HG03354 (cell line): ENCODE results near the gene CNTNAP3B.
"Not testable (repeated sequence)": the region's sequence is repeated elsewhere in the genome, so short reads cannot be mapped to it uniquely, and the experiment has no call there.

ENCODE experiments used
- ATAC-seq: cut with Tn5 transposase; IDR thresholded peaks from one replicate; pipeline ENCODE4 v1.9.1; 2021; ENCODE audit warnings: mild to moderate bottlenecking; ENCODE audit not compliant: unreplicated experiment, poor library complexity, severe bottlenecking

CNTNAP3B gene

DNA sequence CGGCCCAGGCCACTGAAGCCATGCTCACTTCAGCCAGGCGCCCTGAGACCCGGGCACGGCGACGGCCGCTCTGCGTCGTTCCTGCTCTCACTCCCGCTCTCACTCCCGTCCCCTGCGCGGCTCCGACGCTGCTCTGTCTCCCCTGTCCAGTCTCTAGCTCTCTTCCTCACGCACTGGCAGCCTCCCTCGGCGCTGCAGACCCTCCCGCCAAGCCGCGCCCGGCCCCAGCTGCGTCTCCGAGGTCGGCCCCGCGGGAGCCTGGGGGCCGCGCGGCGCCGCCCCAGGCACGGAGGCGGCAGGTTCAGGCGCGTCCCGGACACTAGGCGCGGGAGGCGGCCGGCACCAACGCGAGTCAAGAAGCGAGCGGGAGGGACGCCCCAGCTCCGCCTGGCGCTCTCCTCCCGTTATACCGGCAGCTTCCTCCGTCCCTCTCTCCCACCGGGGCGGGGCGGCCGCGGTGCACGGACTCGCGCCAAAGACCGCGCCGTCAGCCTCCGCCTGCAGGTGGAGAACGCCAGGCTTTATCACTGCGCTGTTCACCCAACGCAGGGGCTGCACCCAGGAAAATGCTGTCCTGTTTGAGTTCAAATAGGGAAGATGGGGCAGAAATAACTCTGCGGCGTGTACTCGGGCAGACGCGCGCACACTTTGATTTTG is at the start of gene CNTNAP3B:
TSS of gene CNTNAP3B (minus strand) at position 354 of the 657 bp plus-strand sequence. CDS start at position 22, 332 bp downstream.
- ATAC-seq = not testable (repeated sequence)

- ATAC-seq = not testable (repeated sequence)
Observed at GRCh38 chr9:42160299-42160698, 31.1 kb upstream of the CNTNAP3B start.

- not testable (repeated sequence) for ATAC-seq
Observed at GRCh38 chr9:42127056-42127841, 2.0 kb downstream of the CNTNAP3B start.

DNA sequence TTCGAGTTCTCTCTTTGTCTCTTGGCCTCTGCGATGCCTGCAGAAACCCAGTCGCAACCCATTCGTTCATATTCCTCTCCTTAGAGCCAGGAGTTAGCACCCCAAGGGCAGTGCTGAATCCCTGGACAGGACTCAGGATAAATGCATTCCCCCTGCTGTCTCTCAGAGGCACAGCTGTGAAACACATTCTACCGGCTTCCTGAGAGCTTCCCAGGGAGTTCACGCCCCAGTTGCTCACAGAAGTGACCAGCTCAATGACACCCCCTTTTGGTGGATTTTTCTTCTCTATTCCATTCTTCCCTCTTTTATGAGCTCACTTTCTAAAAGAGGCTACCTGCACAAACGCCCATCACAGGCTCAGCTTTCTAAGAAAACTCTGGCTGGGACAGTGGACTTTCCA is 8.2 kb downstream of the CNTNAP3B start:
- not testable (repeated sequence) for ATAC-seq

DNA sequence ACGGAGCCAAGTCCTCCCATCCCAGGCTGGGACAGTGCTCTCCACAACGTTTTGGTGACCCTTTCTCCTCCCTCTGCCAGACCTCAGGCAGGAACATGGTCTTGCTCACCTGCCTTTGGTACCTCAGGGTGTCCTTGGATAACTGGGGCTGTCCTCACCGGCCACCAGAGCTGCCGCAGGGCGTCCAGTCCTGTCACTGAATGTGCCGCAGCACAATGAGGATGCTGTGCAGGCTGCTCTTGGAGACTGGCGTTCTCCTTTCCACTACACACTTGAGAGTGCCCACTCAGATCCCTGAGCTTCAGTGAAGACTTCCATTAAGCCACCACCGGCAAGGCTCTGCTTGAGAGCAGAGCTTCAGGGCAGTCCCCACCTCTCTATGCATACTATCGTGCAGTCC is 33.3 kb downstream of the CNTNAP3B start:
- ATAC-seq = not testable (repeated sequence)

DNA sequence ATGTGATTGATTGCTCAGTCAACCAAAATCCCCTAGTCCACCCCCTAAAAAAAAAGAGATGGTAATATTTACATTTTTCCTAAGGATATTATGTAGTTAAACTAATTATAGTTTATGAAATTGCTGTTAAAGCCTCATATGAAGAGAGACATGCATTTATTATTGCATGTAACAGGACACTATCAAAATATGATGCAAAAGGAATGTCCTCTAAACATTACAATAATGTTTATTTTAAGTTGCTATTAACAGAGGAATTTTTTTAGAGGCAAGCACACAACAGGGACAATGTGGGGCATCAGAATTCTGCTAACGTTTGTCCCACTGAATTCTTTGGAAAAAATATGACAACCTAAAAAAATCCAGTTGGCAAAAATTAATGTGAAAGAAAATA is 44.7 kb downstream of the CNTNAP3B start:
- ATAC-seq = not testable (repeated sequence)

DNA sequence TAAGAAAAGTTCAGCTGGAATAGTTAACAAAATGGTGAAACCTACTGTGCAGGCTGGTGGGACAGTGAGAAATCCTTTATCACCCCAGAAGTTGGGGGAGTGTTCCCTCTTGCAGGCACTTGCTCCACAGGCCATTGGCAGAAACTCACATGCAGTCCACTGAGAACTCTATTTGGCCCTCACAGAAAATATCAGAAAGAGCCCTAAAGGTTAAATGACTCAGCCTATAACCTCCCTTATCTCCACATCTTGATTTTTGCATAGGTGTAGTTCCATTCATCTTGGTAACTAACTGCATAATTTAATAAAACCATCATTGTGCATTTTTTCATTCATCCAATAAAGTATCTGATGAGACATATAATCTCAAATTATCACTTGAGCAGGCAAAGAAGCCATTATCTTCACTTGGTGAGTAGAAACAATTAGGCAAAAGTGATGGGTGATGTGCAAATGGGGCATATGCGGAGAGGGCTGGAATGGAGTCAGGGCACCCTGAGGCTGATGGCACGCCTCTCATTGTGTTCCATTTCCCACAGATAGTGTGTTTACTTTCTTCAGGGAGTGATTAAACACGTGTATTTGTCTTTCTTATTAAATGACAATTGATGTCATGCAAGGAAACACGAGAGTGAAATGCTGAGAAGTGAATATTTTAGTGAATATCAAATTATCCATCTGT is 45.2 kb downstream of the CNTNAP3B start:
- not testable (repeated sequence) for ATAC-seq

- ATAC-seq = not testable (repeated sequence)
Observed at GRCh38 chr9:42080376-42080775, 48.9 kb downstream of the CNTNAP3B start.

DNA sequence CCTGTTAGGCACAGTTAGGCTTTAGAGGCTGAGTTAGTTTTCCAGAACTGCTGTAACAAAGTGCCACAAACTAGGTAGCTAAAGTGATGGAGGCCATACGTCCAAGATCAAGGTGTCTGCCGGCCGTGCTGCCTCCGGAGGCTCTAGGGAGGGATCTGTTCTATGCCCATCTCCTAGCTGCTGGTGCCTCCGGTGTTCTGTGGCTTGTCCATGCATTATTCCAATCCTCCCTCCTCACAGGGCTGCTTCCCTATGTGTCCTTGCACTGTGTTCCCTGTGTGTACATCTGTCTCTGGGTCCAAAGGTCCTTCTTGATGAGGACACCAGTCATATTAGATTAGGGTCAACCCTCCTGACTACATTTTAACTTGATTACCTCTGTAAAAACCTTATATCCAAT is 54.4 kb downstream of the CNTNAP3B start:
- not testable (repeated sequence) for ATAC-seq

DNA sequence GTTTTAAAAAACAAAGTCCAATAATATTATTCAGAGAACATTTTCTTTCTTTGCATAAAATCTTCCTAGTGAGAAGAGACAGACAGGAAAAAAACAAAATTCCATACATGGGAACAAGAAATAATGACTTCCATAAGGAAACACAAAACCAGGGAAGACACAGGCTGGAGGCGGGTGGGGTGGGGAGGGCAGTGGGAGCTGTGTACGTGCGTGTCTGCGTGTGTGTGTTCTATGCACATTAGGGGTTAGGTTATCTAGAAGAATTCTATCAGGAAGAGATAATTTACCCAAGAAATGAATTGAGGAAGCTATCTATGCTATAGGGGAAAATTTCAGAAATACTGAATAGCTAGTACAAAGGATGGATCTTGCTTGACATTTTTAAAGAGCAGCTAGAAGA is 58.2 kb downstream of the CNTNAP3B start:
- ATAC-seq = not testable (repeated sequence)

GRCh38 chr9:42070035-42070799 is 59.0 kb downstream of the CNTNAP3B start:
- not testable (repeated sequence) for ATAC-seq

DNA sequence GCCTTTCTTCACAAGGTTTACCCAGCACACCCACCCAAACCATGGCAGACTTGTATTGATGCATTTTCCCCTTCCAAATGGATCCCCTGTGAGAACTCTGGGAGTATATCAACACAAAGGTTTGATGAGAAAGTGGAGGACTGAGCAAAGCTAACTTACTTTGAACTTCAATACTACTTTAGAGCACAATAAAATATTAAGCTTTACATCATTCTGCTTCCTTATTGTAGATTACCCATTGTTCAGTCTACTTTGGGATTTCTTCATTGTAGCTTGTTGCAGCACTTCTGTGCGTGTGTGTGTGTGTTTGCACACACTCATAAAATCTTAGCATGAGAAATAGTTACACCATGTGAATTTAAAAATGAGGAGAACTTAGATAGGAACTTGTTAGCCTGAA is 75.4 kb downstream of the CNTNAP3B start:
- ATAC-seq = not testable (repeated sequence)

GRCh38 chr9:42050701-42051100 is 78.5 kb downstream of the CNTNAP3B start:
- not testable (repeated sequence) for ATAC-seq

GRCh38 chr9:42044422-42045010 is 84.7 kb downstream of the CNTNAP3B start:
- not testable (repeated sequence) for ATAC-seq

DNA sequence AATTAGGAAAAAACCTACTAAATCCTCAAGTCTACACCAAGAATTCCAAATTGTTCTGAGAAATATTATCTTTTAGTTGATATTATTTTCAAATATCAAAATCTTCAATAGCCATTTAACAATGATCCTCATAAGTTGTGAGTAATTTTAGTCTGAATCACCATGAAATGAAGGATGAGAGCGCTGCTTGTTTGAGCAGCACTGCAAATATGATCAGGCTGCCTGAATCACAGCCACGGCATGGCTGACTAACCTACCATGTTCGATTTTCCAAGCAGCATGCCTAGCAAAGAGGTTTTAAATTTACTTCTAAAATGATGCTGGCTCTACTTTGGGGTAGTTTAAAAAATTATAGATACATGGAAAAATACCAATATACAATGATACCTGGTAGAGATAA is 95.7 kb downstream of the CNTNAP3B start:
- ATAC-seq = not testable (repeated sequence)

- not testable (repeated sequence) for ATAC-seq
Observed at GRCh38 chr9:42020639-42021038, 108.6 kb downstream of the CNTNAP3B start.

GRCh38 chr9:42018220-42018922 is 110.9 kb downstream of the CNTNAP3B start:
- not testable (repeated sequence) for ATAC-seq

DNA sequence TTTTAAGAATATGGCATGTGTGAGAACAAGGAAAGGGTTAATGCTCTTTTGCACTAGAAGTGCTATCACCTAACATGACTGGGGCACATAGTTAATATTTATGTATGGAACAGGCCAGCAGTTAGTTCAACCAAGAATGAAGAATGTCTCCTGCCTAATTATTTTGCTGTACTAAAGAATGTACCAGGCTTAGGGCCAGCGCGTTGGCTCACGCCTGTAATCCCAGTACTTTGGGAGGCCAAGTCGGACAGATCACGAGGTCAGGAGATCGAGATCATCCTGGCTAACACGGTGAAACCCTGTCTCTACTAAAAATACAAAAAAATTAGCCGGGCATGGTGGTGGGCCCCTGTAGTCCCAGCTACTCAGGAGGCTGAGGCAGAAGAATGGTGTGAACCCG is 114.9 kb downstream of the CNTNAP3B start:
- not testable (repeated sequence) for ATAC-seq

GRCh38 chr9:41991607-41992006 is 137.6 kb downstream of the CNTNAP3B start:
- not testable (repeated sequence) for ATAC-seq
